ENCODE results near the gene NFS1.
"Not testable (repeated sequence)": the region's sequence is repeated elsewhere in the genome, so short reads cannot be mapped to it uniquely, and the experiment has no call there.

Gene NFS1

DNA sequence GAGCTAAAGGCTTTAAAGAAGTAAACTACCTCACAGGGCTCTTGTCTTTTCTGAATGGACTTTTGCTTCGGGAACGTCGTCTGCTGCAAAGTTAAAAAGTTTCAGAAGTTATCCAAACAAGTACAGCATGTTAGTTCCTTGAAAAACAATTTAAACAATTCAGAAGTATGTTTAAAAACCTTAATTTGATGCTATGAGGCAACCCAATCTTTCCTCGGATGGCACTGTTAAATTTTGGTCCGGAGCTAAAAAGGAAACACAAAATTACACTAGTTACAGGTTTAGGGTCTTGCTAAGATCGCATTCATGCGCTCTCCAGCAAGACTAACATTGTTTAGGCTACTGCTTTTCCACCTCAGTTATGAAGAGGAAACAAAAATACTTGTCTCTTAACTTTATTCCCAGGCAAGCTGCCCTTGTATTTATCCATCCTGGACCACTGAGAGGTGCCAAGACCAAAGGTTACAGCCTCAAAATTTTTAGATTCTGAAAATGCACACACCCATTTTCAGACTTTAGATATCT is 30.2 kb upstream of the NFS1 start:
- DNase-seq = no peak

- DNase-seq = no peak
Measured at GRCh38 chr20:35726842-35727711, 27.9 kb upstream of the NFS1 start.

DNA sequence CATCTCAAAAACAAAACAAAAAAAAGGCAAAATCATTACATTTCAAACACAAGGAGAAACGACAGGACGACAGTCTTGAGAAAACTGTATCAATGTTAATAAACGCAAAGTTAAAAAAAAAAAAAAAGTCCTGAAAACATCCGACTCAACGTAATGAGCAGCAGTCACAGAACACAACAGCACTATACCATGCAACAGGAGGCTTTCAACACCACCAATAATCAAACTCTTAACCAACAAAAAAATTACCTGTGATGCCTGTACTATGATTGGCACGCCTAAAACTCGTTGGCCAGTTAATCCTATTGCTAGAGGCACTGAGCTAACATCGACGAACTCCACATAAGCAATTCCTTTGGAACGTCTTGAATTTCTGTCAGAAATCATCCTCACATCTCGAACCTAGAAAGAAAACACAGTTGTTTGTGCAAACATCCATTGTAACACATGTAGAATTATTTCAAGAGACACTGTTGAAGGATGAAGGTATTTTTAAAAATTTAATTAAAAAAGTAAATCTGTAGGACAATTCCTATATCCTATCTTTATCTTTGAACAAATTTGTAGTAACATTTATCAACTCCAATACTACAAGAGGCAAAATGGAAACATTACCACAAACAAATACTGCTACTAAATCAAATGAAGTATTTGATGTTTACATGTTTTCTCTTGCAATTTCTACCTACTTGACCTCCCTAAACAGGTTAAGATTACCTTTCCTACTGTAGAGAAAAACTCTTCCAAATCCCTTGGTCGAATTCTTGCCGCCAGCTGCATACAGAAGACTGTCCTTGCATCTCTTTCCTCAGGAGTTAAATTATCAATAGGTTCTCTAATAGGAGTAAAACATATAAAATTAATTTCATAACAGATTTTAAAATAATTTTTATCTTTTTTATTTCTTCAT is 25.4 kb upstream of the NFS1 start:
- no peak for DNase-seq

GRCh38 chr20:35723652-35724320 is 24.6 kb upstream of the NFS1 start:
- not testable (repeated sequence) for DNase-seq

DNA sequence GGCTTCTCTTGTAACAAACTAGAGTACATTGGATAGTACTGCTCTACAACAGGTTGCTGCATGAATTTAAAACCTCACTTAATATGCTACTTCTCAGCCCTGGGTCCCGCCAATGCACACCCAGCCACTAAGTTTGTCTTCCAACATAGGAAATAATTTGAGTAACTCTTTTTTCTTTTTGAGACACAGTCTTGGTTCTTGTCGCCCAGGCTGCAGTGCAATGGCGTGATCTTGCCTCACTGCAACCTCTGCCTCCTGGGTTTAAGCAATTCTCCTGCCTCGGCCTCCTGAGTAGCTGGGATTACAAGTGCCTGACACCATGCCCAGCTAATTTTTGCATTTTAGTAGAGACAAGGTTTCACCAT is 24.1 kb upstream of the NFS1 start:
- not testable (repeated sequence) for DNase-seq

- no peak for DNase-seq
Measured at GRCh38 chr20:35721621-35722020, 22.5 kb upstream of the NFS1 start.

- DNase-seq = no peak
Measured at GRCh38 chr20:35721219-35721618, 22.1 kb upstream of the NFS1 start.

- no peak for DNase-seq
Measured at GRCh38 chr20:35720165-35721123, 21.3 kb upstream of the NFS1 start.

GRCh38 chr20:35719717-35720116 is 20.6 kb upstream of the NFS1 start:
- no peak for DNase-seq

DNA sequence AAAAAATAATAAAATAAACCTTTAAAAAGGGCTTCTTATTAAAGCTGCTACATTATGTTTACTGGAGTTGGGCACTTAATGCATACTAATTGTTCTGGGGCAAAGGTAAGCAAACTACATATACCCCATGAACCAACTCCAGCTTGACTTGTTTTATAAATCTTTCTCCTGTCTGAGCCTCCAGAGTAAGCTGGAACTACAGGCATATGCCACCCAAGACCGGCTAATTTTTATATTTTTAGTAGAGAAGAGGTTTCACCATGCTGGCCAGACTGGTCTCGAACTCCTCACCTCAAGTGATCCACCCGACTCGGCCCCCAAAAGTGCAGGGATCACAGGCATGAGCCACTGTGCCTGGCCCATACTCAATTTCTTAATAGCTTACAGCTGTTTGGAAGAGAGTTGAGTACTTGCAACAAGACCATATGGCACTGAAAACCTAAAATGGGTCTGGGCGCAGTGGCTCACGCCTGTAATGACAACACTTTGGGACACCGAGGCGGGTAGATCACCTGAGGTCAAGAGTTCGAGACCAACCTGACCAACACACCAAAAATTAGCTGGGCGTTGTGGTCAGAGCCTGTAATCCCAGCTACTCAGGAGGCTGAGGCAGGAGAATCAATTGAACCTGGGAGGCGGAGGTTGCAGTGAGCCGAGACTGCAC is 20.0 kb upstream of the NFS1 start:
- no peak for DNase-seq

- DNase-seq = not testable (repeated sequence)
Measured at GRCh38 chr20:35718321-35718720, 19.2 kb upstream of the NFS1 start.

- no peak for DNase-seq
Measured at GRCh38 chr20:35716330-35716729, 17.2 kb upstream of the NFS1 start.

DNA sequence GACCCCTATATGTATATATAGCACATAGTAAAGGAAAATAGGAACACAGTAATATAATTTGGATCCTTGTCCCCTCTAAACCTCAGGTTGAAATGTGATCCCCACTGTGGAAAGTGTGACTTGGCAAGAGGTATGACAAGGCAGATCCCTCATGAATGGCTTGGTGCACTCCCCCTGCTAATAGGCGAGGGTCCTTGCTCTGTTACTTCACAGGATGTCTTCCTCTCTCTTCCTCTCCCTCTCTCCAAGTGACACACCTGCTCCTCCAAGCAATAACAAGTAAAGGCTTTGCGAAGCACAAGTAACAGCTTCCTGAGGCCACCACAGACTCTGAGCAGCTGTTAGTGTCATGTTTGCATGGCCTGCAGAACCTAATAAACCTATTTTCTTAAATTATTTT is 16.5 kb upstream of the NFS1 start:
- DNase-seq = no peak

DNA sequence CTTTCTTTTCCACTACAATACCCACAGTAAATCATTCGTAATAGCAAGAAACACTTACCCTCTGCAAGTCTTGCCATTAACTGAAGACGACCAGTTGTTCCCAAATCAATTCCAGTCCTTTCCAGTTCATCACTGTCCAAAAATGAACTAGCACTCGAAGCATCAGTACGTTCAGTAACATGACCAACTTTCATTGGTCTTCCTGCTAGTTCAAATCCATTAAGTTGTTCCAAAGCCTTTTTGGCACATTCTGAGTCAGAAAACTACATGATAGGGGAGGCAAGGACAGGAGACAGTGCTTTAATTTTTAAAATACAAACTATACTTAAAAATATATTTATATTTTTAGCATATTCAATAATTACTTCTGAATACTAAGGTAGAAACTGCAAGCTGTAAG is 15.0 kb upstream of the NFS1 start:
- DNase-seq = no peak

DNA sequence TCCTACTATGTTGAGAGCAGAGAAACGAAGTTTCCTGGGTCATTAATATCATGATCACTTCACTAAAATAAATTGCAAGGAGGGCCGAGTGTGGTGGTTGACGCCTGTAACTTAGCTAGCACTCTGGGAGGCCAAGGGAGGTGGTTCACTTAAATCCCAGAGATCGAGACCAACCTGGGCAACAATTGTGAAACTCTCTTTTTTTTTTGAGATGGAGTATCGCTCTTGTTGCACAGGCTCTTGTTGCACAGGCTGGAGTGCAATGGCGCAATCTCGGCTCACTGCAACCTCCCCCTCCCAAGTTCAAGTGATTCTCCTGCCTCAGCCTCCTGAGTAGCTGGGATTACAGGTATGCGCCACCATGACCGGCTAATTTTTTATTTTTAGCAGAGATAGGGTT is 14.0 kb upstream of the NFS1 start:
- DNase-seq = not testable (repeated sequence)

DNA sequence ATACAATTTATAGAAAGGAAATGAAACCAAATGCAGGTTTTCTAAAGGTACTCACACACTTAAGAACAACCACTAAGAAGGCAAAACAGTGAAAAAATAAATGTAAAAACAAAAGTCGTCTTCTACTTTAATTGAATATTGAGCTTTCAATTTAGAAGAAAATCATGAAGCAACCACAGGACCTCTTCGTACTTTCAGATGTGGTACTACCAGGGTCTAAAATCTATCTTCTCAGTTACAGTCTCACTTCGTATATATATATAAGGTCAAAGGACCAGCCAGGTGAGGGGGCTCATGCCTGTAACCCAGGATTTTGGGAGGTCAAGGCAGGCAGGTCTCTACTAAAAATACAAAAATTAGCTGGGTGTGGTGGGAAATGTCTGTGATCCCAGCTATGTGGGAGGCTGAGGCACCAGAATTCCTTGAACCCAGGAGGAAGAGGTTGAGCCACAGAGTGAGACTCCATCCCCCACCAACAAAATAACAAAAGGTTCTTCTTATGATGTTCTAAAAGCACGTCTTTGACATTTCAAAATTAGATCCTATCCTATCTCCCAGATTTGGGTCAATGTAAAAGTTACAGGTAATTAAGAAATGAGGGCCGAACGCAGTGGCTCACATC is 12.5 kb upstream of the NFS1 start:
- no peak for DNase-seq

DNA sequence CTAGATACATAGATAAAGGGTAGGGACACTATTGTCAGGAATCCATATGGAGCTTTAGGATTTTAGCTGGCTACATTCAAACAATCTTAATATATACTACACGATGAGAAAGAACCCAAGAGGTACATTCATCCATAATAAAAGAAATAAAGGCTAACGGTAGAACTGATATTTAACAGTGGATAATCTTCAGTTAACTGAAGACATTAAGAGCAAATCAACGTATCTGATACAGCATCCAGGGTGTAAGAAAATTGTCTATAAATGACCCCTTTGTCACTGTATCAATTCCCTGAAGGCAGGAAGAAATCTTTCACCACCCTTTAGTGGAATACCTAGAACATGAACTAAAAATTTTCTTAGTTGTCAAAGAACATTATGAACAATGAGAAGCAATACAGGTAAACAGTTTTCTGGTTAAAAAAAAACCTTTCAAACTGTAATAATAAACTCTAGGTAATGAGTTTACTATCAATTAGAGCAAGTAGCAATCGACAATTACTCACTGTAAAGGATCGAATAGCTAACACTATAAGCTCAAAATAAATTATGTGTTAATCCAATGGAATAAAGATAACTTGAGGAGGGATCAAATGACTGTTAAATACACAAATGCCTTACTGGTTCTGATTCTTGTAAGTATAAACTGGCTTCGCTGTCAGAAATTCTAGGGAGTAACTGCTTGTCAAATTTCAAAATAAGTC is 11.9 kb upstream of the NFS1 start:
- DNase-seq = no peak

- no peak for DNase-seq
Measured at GRCh38 chr20:35710039-35710438, 10.9 kb upstream of the NFS1 start.

DNA sequence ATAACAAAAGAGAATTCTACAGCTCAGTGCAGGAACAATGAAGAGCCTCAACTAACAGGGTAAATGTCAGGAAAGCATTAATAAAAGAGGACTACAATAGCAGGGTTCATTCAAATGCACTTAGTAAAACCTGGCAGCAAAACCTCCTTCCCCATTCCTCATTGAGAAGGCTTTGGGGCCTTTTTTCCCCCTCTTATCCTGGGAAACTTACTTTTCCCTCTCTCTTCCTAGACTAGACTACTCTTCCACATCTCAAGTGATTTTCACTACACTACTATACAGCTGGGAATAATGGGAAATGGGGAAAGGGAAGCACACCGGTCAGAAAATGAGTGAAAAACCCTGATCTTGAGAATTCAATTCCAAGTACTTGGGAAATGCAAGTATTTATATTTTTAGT is 10.1 kb upstream of the NFS1 start:
- DNase-seq = no peak

DNA sequence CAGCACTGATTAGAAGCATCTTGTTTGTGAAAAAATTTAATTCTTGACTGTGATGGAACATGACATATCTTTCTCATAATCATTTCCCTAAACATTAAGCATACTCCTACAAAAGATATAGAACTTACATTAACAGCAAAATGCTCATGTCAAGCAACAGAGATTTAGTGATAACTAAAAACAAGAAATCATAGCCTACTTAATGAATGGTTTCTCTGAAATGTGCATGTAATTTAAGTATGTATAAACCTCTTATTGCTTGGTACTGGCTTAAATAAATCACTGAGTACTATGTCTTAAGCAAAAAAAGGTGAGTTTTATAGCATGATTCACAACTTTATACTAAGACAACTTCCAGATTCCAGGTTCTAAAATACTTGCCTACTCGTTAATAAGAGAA is 9.3 kb upstream of the NFS1 start:
- no peak for DNase-seq

All from NCI-H1436 (cell line).